ENCODE results near the gene ABHD8.
"Not testable (repeated sequence)": the region's sequence is repeated elsewhere in the genome, so short reads cannot be mapped to it uniquely, and the experiment has no call there.

The ABHD8 gene

DNA sequence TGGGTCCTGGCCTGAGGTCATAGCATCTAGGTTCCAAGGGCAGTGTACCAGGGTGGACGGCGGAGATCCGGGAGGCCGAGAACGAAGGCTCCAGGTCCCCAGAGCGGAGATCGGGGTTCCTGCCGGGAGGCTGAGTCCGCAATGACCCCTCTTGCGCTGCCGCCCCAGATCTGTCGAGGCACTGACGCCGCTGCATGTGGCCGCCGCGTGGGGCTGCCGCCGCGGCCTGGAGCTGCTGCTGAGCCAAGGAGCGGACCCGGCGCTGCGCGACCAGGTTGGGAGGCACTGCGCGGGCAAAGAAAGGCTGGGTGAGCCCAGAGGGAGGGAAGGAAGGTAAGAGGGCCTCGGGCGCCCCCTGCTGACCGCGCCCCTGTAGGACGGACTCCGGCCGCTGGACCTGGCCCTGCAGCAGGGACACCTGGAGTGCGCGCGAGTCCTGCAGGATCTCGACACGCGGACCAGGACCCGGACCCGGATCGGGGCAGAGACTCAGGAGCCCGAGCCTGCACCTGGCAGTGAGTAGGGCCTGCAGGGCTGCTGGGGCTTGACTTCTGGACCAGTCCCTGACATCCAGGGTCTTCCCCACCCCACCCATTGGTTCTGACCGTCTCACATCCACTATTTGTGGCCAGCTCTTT is 20.6 kb downstream of the ABHD8 start:
- H3K27ac ChIP-seq (ENCODE audit: low read depth in 2 of 2, low read length in 2 of 2) = no peak overlapping the region
- peaks cover 2% of the 10 kb centered on the region in 2 donors for H3K36me3 ChIP-seq (ENCODE audit: control insufficient read depth in 2 of 2, insufficient read depth in 2 of 2, low read length in 2 of 2)
- peak overlapping the region; percentile 56 to 61 for H3K4me3 ChIP-seq (ENCODE audit: low read length in 2 of 2)
- peak overlapping the region; percentile 24 to 43 for H3K9ac ChIP-seq (ENCODE audit: low read depth in 1 of 2, low read length in 2 of 2)
- H3K9me3 ChIP-seq (ENCODE audit: control insufficient read depth in 2 of 2, low read length in 2 of 2) = no peaks in the 10 kb centered on the region
- peaks cover 0 to 4% of the 10 kb centered on the region in 2 donors for H3K27me3 ChIP-seq (ENCODE audit: control insufficient read depth in 2 of 2, insufficient read depth in 2 of 2, low read length in 2 of 2)
- H3K4me1 ChIP-seq (ENCODE audit: control insufficient read depth in 2 of 2, insufficient read depth in 2 of 2, low read length in 2 of 2) = peaks cover 9 to 11% of the 10 kb centered on the region in 2 donors

DNA sequence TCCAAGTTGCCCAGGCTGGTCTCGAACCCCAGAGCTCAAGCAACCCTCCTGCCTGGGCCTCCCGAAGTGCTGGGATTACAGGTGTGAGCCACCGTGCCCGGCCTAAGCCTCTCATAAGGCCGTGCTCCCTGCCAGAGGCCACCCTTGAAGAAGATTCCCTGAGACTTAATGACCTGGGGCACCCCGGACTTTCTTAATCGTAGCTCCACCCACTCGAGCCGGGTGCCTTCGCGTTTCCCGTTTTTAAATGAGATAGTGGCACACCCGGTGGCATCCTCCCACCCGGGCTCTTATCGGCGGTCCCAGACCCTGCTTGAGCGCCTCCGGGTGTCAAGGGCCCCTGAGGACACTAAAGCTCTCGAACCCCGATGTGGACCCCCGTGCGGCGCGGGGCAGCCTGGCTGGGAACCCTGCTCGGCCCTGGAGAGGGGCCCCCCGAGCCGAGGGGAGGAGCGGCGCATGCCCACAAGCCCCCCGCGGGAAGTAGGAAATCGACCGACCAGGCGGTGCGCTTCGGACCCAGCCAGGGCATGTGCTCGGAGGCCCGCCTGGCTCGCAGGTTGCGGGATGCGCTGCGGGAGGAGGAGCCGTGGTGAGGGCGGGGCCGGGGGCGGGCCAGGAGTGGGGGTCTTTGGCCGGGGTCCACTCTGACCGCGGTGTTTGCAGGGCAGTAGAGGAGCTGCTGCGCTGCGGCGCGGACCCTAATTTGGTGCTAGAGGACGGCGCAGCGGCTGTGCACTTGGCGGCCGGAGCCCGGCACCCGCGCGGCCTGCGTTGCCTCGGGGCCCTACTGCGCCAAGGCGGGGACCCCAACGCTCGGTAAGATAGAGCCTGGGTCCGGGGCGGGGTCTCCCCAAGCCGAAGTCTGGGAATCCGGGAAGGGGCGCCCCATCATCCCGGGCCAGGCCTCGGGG is 21.6 kb downstream of the ABHD8 start, which contains the start of gene ANKLE1:
ANKLE1 (plus strand) TSS at position 511 of the 914 bp plus-strand sequence; CDS start at position 531, 20 bp downstream.
- H3K27ac ChIP-seq (ENCODE audit: low read depth in 2 of 2, low read length in 2 of 2) = no peak within 1 kb of the TSS
- peaks cover 5 to 8% of the 10 kb centered on the region in 2 donors for H3K36me3 ChIP-seq (ENCODE audit: control insufficient read depth in 2 of 2, insufficient read depth in 2 of 2, low read length in 2 of 2)
- H3K4me1 ChIP-seq (ENCODE audit: control insufficient read depth in 2 of 2, insufficient read depth in 2 of 2, low read length in 2 of 2) = peaks cover 9 to 11% of the 10 kb centered on the region in 2 donors
- peaks cover 0 to 4% of the 10 kb centered on the region in 2 donors for H3K27me3 ChIP-seq (ENCODE audit: control insufficient read depth in 2 of 2, insufficient read depth in 2 of 2, low read length in 2 of 2)
- no peaks in the 10 kb centered on the region for H3K9me3 ChIP-seq (ENCODE audit: control insufficient read depth in 2 of 2, low read length in 2 of 2)
- H3K9ac ChIP-seq (ENCODE audit: low read depth in 1 of 2, low read length in 2 of 2) = peak within 1 kb of the TSS; percentile 24 to 43
- H3K4me3 ChIP-seq (ENCODE audit: low read length in 2 of 2) = peak within 1 kb of the TSS; percentile 56 to 61

GRCh38 chr19:17279436-17279835 is 23.8 kb downstream of the ABHD8 start:
- H3K36me3 ChIP-seq (ENCODE audit: control insufficient read depth in 2 of 2, insufficient read depth in 2 of 2, low read length in 2 of 2) = peaks cover 19 to 24% of the 10 kb centered on the region in 2 donors
- no peaks in the 10 kb centered on the region for H3K9me3 ChIP-seq (ENCODE audit: control insufficient read depth in 2 of 2, low read length in 2 of 2)
- no peak overlapping the region for H3K27ac ChIP-seq (ENCODE audit: low read depth in 2 of 2, low read length in 2 of 2)
- H3K27me3 ChIP-seq (ENCODE audit: control insufficient read depth in 2 of 2, insufficient read depth in 2 of 2, low read length in 2 of 2) = peaks cover 0 to 4% of the 10 kb centered on the region in 2 donors
- peaks cover 9 to 11% of the 10 kb centered on the region in 2 donors for H3K4me1 ChIP-seq (ENCODE audit: control insufficient read depth in 2 of 2, insufficient read depth in 2 of 2, low read length in 2 of 2)
- no peak overlapping the region for H3K4me3 ChIP-seq (ENCODE audit: low read length in 2 of 2)
- no peak overlapping the region for H3K9ac ChIP-seq (ENCODE audit: low read depth in 1 of 2, low read length in 2 of 2)

GRCh38 chr19:17275441-17276175 is 27.6 kb downstream of the ABHD8 start:
- Histone ChIP-seq H3K36me3 (ENCODE audit: control insufficient read depth in 2 of 2, insufficient read depth in 2 of 2, low read length in 2 of 2) (peaks cover 37 to 42% of the 10 kb centered on the region in 2 donors), H3K27me3 (ENCODE audit: control insufficient read depth in 2 of 2, insufficient read depth in 2 of 2, low read length in 2 of 2) (no peaks in the 10 kb centered on the region), H3K4me1 (ENCODE audit: control insufficient read depth in 2 of 2, insufficient read depth in 2 of 2, low read length in 2 of 2) (no peaks in the 10 kb centered on the region), H3K9me3 (ENCODE audit: control insufficient read depth in 2 of 2, low read length in 2 of 2) (no peaks in the 10 kb centered on the region), H3K27ac (ENCODE audit: low read depth in 2 of 2, low read length in 2 of 2) (no peak overlapping the region), H3K4me3 (ENCODE audit: low read length in 2 of 2) (no peak overlapping the region), H3K9ac (ENCODE audit: low read depth in 1 of 2, low read length in 2 of 2) (no peak overlapping the region)

DNA sequence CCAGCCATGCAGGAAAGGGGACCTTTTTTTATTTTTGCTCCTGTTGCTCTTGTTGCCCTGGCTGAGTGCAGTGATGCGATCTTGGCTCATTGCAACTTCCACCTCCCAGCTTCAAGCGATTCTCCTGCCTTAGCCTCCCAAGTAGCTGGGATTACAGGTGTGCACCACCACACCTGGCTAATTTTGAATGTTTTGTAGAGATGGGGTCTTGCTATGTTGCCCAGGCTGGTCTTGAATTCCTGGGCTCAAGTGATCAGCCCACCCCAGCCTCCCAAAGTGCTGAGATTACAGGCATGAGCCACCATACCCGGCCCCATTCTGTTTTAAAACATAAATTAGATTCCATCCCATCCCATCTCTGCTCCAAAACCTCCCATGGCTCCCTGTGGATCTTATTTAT is 28.3 kb downstream of the ABHD8 start:
- H3K27me3 ChIP-seq (ENCODE audit: control insufficient read depth in 2 of 2, insufficient read depth in 2 of 2, low read length in 2 of 2); H3K9ac ChIP-seq (ENCODE audit: low read depth in 1 of 2, low read length in 2 of 2); H3K27ac ChIP-seq (ENCODE audit: low read depth in 2 of 2, low read length in 2 of 2); H3K4me1 ChIP-seq (ENCODE audit: control insufficient read depth in 2 of 2, insufficient read depth in 2 of 2, low read length in 2 of 2); H3K4me3 ChIP-seq (ENCODE audit: low read length in 2 of 2); H3K9me3 ChIP-seq (ENCODE audit: control insufficient read depth in 2 of 2, low read length in 2 of 2): not testable (repeated sequence)
- peaks cover 37 to 45% of the 10 kb centered on the region in 2 donors for H3K36me3 ChIP-seq (ENCODE audit: control insufficient read depth in 2 of 2, insufficient read depth in 2 of 2, low read length in 2 of 2)

DNA sequence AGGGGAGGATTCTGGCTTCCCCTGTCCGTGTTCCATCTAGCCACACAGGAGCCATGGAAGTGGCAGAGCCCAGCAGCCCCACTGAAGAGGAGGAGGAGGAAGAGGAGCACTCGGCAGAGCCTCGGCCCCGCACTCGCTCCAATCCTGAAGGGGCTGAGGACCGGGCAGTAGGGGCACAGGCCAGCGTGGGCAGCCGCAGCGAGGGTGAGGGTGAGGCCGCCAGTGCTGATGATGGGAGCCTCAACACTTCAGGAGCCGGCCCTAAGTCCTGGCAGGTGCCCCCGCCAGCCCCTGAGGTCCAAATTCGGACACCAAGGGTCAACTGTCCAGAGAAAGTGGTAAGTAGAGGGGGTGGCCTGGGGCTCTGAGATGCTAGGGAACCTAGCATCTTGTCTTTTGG is 34.5 kb downstream of the ABHD8 start:
- Histone ChIP-seq H3K27ac (ENCODE audit: low read depth in 2 of 2, low read length in 2 of 2) (no peak overlapping the region), H3K4me3 (ENCODE audit: low read length in 2 of 2) (no peak overlapping the region), H3K27me3 (ENCODE audit: control insufficient read depth in 2 of 2, insufficient read depth in 2 of 2, low read length in 2 of 2) (no peaks in the 10 kb centered on the region), H3K36me3 (ENCODE audit: control insufficient read depth in 2 of 2, insufficient read depth in 2 of 2, low read length in 2 of 2) (peaks cover 11 to 21% of the 10 kb centered on the region in 2 donors), H3K9ac (ENCODE audit: low read depth in 1 of 2, low read length in 2 of 2) (no peak overlapping the region), H3K4me1 (ENCODE audit: control insufficient read depth in 2 of 2, insufficient read depth in 2 of 2, low read length in 2 of 2) (peaks cover 5 to 7% of the 10 kb centered on the region in 2 donors), H3K9me3 (ENCODE audit: control insufficient read depth in 2 of 2, low read length in 2 of 2) (no peaks in the 10 kb centered on the region)

GRCh38 chr19:17266975-17267788 is 36.0 kb downstream of the ABHD8 start, which contains the start of gene BABAM1:
BABAM1 (plus strand) TSS chr19:17267443; CDS start chr19:17268807, 1,364 bp downstream.
- H3K4me3 ChIP-seq (ENCODE audit: low read length in 2 of 2) = peak within 1 kb of the TSS; percentile 97 to 98
- peaks cover 6 to 16% of the 10 kb centered on the region in 2 donors for H3K36me3 ChIP-seq (ENCODE audit: control insufficient read depth in 2 of 2, insufficient read depth in 2 of 2, low read length in 2 of 2)
- peaks cover 5 to 7% of the 10 kb centered on the region in 2 donors for H3K4me1 ChIP-seq (ENCODE audit: control insufficient read depth in 2 of 2, insufficient read depth in 2 of 2, low read length in 2 of 2)
- peak within 1 kb of the TSS; percentile 53 to 70 for H3K27ac ChIP-seq (ENCODE audit: low read depth in 2 of 2, low read length in 2 of 2)
- H3K9ac ChIP-seq (ENCODE audit: low read depth in 1 of 2, low read length in 2 of 2) = peak within 1 kb of the TSS; percentile 71 to 88
- no peaks in the 10 kb centered on the region for H3K9me3 ChIP-seq (ENCODE audit: control insufficient read depth in 2 of 2, low read length in 2 of 2)
- no peaks in the 10 kb centered on the region for H3K27me3 ChIP-seq (ENCODE audit: control insufficient read depth in 2 of 2, insufficient read depth in 2 of 2, low read length in 2 of 2)

GRCh38 chr19:17266589-17266974 is 36.6 kb downstream of the ABHD8 start:
- Histone ChIP-seq H3K27ac (ENCODE audit: low read depth in 2 of 2, low read length in 2 of 2) (no peak overlapping the region), H3K27me3 (ENCODE audit: control insufficient read depth in 2 of 2, insufficient read depth in 2 of 2, low read length in 2 of 2) (no peaks in the 10 kb centered on the region), H3K4me3 (ENCODE audit: low read length in 2 of 2) (peak overlapping the region; percentile 14 to 43)

DNA sequence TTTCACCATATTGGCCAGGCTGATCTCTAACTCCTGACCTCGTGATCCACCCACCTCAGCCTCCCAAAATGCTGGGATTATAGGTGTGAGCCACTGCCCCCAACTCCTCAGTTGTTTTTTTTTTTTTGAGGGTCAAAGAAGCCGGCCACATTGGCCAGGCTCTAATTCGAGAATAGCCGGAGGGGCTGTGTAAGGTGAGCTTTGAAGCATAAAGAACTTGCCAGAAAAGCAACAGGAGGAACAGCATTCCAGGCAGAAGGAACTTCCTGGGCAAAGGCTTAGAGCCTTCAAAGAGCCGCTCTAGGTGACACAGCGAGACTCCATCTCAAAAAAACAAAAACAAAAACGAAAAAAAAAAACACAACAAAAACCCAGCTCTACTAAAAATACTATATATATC is 37.2 kb downstream of the ABHD8 start:
- Histone ChIP-seq H3K4me1 (ENCODE audit: control insufficient read depth in 2 of 2, insufficient read depth in 2 of 2, low read length in 2 of 2) (peaks cover 6 to 7% of the 10 kb centered on the region in 2 donors), H3K27ac (ENCODE audit: low read depth in 2 of 2, low read length in 2 of 2) (no peak overlapping the region)

More at GRCh38 chr19:17266589-17266974, 36.6 kb downstream of the ABHD8 start:
- H3K9ac ChIP-seq (ENCODE audit: low read depth in 1 of 2, low read length in 2 of 2) = no peak overlapping the region
- peaks cover 5 to 7% of the 10 kb centered on the region in 2 donors for H3K4me1 ChIP-seq (ENCODE audit: control insufficient read depth in 2 of 2, insufficient read depth in 2 of 2, low read length in 2 of 2)
- peaks cover 6 to 14% of the 10 kb centered on the region in 2 donors for H3K36me3 ChIP-seq (ENCODE audit: control insufficient read depth in 2 of 2, insufficient read depth in 2 of 2, low read length in 2 of 2)
- no peaks in the 10 kb centered on the region for H3K9me3 ChIP-seq (ENCODE audit: control insufficient read depth in 2 of 2, low read length in 2 of 2)

More for the DNA sequence above, 37.2 kb downstream of the ABHD8 start:
- H3K9ac ChIP-seq (ENCODE audit: low read depth in 1 of 2, low read length in 2 of 2) = no peak overlapping the region
- H3K36me3 ChIP-seq (ENCODE audit: control insufficient read depth in 2 of 2, insufficient read depth in 2 of 2, low read length in 2 of 2) = peaks cover under 1 to 8% of the 10 kb centered on the region in 2 donors
- no peak overlapping the region for H3K4me3 ChIP-seq (ENCODE audit: low read length in 2 of 2)
- H3K27me3 ChIP-seq (ENCODE audit: control insufficient read depth in 2 of 2, insufficient read depth in 2 of 2, low read length in 2 of 2) = no peaks in the 10 kb centered on the region
- no peaks in the 10 kb centered on the region for H3K9me3 ChIP-seq (ENCODE audit: control insufficient read depth in 2 of 2, low read length in 2 of 2)
